Esophagus (tissue), 2 donors: Measurements from ENCODE around the gene CACNA1A. TPM values are rescaled to one million over a fixed set of nuclear protein-coding genes. Genes with fewer than 3 reads are reported as not detected.
"Not testable (repeated sequence)": the region's sequence is repeated elsewhere in the genome, so short reads cannot be mapped to it uniquely, and the experiment has no call there.

Experiments
- H3K27ac ChIP-seq, 2 donors: one replicate each; pipeline ENCODE4 v1.5.1; 2013; ENCODE audit warnings: low read depth in 2 of 2, mild to moderate bottlenecking in 2 of 2, inconsistent platforms in 1 of 2, low read length in 1 of 2, moderate library complexity in 1 of 2
- H3K27me3 ChIP-seq, 2 donors: one replicate each; pipeline ENCODE4 v1.6.1; 2013; ENCODE audit warnings: low read length in 2 of 2, control low read depth in 1 of 2, mild to moderate bottlenecking in 1 of 2; ENCODE audit not compliant: insufficient read depth in 2 of 2, control insufficient read depth in 1 of 2
- H3K36me3 ChIP-seq, 2 donors: one replicate each; pipeline ENCODE4 v1.6.1; 2013; ENCODE audit warnings: low read length in 1 of 2; ENCODE audit not compliant: control insufficient read depth in 2 of 2, insufficient read depth in 2 of 2
- H3K4me1 ChIP-seq, 2 donors: one replicate each; pipeline ENCODE4 v1.6.1; 2013; ENCODE audit warnings: low read length in 1 of 2; ENCODE audit not compliant: control insufficient read depth in 2 of 2, insufficient read depth in 2 of 2
- H3K4me3 ChIP-seq, 2 donors: one replicate each; pipeline ENCODE4 v1.5.1; 2013; ENCODE audit warnings: low read length in 2 of 2, mild to moderate bottlenecking in 2 of 2, low read depth in 1 of 2, moderate library complexity in 1 of 2
- H3K9me3 ChIP-seq, 2 donors: one replicate each; pipeline ENCODE4 v1.6.1; 2013; ENCODE audit warnings: mild to moderate bottlenecking in 2 of 2, low read depth in 1 of 2, low read length in 1 of 2, moderate library complexity in 1 of 2; ENCODE audit not compliant: control insufficient read depth in 2 of 2, insufficient read depth in 1 of 2
- WGBS, 2 donors: extraction: QIAGEN DNeasy Blood & Tissue Kit; methylation state at CpG; one replicate each; pipeline ENCODE4 v1.1.7; 2013; 5-methylcytosine and 5-hydroxymethylcytosine counted together
- polyA plus RNA-seq, 2 donors: library from polyadenylated mRNA; stranded (reverse); fragments of 200-250 nt; gene quantifications; one replicate each; pipeline ENCODE4 v1.2.3, GENCODE V29; 2013
- donor health status: healthy with polysubstance abuse.
- donor health status: Bipolar disorder and iron deficiency.

CACNA1A gene
- polyA plus RNA-seq, 2 donors: 0.20 to 0.33 TPM

DNA sequence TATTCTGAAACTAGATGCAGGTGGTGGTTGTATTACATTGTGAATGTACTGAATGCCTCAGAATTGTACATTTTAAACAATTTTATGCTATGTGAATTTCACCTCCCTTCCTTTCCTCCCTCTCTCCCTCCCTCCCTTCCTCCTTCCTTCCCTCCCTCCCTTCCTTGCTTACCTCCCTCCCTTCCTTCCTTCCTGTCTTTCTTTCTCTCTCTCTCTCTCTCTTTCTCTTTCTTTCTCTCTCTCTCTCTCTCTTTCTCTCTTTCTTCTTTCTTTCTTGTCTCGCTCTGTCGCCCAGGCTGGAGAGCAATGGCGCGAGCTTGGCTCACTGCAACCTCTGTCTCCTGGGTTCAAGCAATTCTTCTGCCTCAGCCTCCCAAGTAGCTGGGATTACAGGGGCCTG lies 318.9 kb downstream of the CACNA1A start:
- WGBS, 2 donors: 92 to 94% methylated on average over 4 of the region's 4 CpGs
- H3K4me1 ChIP-seq: peaks cover 0 to 2% of the 10 kb centered on the region in 2 donors
- H3K27me3 ChIP-seq: no peaks in the 10 kb centered on the region
- no peaks in the 10 kb centered on the region for H3K36me3 ChIP-seq
- no peak overlapping the region for H3K4me3 ChIP-seq
- no peak overlapping the region for H3K27ac ChIP-seq
- no peaks in the 10 kb centered on the region for H3K9me3 ChIP-seq

DNA sequence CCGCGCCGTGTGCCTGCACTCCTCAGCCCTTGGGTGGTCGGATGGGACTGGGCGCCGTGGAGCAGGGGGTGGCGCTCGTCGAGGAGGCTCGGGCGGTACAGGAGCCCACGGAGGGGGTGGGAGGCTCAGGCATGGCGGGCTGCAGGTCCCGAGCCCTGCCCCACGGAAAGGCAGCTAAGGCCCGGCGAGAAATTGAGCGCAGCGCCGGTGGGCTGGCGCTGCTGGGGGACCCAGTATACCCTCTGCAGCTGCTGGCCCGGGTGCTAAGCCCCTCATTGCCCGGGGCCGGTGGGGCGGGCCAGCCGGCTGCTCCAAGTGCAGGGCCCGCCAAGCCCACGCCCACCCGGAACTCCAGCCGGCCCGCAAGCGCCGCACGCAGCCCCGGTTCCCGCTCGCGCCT lies 319.6 kb downstream of the CACNA1A start:
- not testable (repeated sequence) for H3K27me3 ChIP-seq, H3K4me3 ChIP-seq, H3K36me3 ChIP-seq, H3K9me3 ChIP-seq, H3K27ac ChIP-seq, H3K4me1 ChIP-seq
- WGBS, 2 donors: 90 to 94% methylated on average over 36 to 38 of the region's 38 CpGs

DNA sequence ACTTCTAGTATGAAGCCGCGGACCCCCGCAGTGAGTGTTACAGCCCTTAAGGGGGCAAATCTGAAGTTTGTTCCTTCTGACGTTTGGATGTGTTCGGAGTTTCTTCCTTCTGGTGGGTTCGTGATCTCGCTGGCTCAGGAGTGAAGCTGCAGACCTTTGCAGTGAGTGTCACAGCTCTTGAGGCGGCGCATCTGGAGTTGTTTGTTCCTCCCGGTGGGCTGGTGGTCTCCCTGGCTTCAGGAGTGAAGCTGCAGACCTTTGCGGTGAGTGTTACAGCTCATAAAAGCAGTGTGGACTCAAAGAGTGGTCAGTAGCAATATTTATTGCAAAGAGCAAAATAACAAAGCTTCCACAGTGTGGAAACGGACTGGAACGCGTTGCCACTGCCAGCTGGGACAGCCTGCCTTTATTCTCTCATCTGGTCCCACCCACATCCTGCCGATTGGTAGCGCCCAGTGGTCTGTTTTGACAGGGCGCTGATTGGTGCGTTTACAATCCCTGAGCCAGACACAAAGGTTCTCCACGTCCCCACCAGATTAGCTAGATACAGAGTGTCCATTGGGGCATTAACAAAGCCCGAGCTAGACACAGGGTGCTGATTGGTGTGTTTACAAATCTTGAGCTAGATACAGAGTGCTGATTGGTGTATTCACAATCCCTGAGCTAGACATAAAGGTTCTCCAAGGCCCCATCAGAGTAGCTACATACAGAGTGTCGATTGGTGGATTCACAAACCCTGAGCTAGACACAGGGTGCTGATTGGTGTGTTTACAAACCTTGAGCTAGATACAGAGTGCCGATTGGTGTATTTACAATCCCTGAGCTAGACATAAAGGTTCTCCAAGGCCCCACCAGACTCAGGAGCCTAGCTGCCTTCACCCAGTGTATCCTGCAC lies 320.3 kb downstream of the CACNA1A start:
- not testable (repeated sequence) for H3K36me3 ChIP-seq, H3K27ac ChIP-seq, H3K9me3 ChIP-seq, H3K27me3 ChIP-seq, H3K4me1 ChIP-seq, H3K4me3 ChIP-seq
- 77 to 85% methylated on average over 22 of the region's 22 CpGs for WGBS, 2 donors

DNA sequence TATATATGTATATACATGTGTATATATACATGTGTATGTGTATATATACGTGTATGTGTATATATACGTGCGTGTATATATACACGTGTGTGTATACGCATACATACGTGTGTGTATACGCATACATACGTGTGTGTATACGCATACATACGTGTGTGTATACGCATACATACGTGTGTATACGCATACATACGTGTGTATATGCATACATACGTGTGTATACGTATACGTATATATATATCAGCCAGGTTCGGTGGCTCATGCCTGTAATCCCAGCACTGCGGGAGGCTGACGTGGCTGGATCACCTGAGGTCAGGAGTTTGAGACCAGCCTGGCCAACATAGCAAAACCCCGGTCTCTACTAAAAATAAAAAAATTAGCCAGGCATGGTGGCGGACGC lies 321.4 kb downstream of the CACNA1A start:
- H3K27me3 ChIP-seq, H3K27ac ChIP-seq, H3K4me1 ChIP-seq, H3K36me3 ChIP-seq, H3K4me3 ChIP-seq, H3K9me3 ChIP-seq: not testable (repeated sequence)
- 77 to 93% methylated on average over 23 of the region's 23 CpGs for WGBS, 2 donors

DNA sequence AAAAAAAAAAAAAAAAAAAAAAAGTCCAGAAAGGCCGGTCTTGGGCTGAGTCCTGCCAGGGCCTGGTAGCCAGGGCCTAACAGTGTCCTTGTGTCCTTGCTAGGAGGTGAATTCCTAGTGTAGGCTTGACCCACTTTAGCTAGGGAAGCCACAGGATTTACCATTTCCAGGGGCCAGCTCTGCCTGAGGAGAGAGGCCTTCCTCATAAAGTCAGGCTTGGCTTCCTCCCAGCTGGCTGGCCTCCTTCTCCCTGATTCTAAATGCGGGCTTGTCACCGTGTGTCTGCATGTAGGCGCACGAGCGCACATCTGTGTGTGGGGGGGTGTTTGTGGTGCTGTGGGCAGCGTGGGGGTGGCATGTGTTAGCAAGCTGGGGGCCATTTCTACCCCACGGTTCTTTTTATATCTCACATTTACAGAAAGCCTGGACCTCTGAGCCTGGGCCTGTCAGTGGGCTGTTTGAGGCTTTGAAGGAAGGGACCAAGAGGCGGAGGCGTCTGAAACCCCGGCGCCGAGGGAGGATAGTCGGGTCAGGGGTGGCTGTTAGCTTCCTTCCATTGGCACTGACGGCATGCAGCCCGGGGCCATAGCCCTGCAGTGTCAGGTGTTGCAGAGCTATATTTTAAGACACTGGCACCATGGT lies 324.4 kb downstream of the CACNA1A start:
- no peaks in the 10 kb centered on the region for H3K36me3 ChIP-seq

GRCh38 chr19:13178291-13178690 lies 328.0 kb downstream of the CACNA1A start:
- WGBS, 2 donors: 93% methylated on average over 10 of the region's 10 CpGs
- H3K4me3 ChIP-seq, H3K36me3 ChIP-seq, H3K9me3 ChIP-seq, H3K4me1 ChIP-seq, H3K27ac ChIP-seq, H3K27me3 ChIP-seq: not testable (repeated sequence)

More for the DNA sequence above, 324.4 kb downstream of the CACNA1A start:
- peaks cover 0 to 6% of the 10 kb centered on the region in 2 donors for H3K4me1 ChIP-seq
- no peaks in the 10 kb centered on the region for H3K27me3 ChIP-seq
- peak overlapping the region in 1 of 2 donors; percentile 0 for H3K27ac ChIP-seq
- H3K9me3 ChIP-seq: no peaks in the 10 kb centered on the region
- 12 to 14% methylated on average over 16 of the region's 16 CpGs for WGBS, 2 donors
- no peak overlapping the region for H3K4me3 ChIP-seq

DNA sequence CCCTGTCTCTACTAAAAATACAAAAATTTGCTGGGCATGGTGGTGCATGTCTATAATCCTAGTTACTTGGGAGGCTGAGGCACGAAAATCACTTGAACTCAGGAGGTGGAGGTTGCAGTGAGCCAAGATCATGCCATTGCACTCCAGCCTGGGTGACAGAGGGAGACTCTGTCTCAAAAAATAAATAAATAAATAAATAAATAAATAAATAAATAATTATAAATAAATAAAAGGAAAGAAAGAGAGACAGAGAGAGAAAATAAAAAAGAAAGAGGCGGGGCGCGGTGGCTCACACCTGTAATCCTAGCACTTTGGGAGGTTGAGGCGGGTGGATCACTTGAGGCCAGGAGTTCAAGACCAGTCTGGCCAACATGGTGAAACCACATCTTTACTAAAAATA lies 328.7 kb downstream of the CACNA1A start:
- 95% methylated on average over 5 of the region's 5 CpGs for WGBS, 2 donors
- peaks cover 0 to 10% of the 10 kb centered on the region in 2 donors for H3K4me1 ChIP-seq

GRCh38 chr19:13176345-13176744 lies 329.9 kb downstream of the CACNA1A start:
- 77 to 83% methylated on average over 8 of the region's 8 CpGs for WGBS, 2 donors
- no peaks in the 10 kb centered on the region for H3K36me3 ChIP-seq

More for the DNA sequence above, 328.7 kb downstream of the CACNA1A start:
- not testable (repeated sequence) for H3K27ac ChIP-seq, H3K27me3 ChIP-seq, H3K36me3 ChIP-seq, H3K9me3 ChIP-seq, H3K4me3 ChIP-seq

DNA sequence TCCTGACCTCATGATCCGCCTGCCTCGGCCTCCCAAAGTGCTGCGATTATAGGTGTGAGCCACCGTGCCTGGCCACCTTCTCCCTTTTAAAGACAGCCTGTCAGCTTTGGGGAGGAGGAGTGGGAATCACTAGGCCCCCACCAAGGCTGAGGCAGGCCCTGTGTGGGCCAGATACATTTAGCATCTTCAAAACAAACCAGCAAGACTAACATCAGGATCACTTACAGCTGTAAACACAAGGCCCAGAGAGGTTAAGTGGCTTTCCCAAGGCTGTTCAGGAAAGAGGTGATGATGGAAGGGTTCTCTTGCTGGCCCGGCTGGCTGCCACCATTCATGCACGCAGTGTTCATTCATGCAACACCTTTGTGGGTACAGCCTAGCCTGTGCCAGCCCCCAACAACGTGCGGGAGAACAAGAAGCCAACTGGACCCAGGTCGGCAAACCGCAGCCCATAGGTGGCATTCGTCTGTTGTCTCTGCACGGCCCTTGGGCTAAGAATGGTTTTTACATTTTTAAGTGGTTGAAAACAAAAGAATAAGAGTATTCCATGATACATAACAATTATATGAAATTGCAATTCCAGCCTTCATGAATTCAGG lies 333.0 kb downstream of the CACNA1A start:
- Histone ChIP-seq H3K27me3 (no peaks in the 10 kb centered on the region), H3K27ac (peak overlapping the region in 1 of 2 donors; percentile 95)

More at GRCh38 chr19:13176345-13176744, 329.9 kb downstream of the CACNA1A start:
- H3K4me3 ChIP-seq: no peak overlapping the region
- H3K27ac ChIP-seq: no peak overlapping the region
- no peaks in the 10 kb centered on the region for H3K27me3 ChIP-seq
- H3K4me1 ChIP-seq: peaks cover 4 to 12% of the 10 kb centered on the region in 2 donors
- H3K9me3 ChIP-seq: no peaks in the 10 kb centered on the region

More for the DNA sequence above, 333.0 kb downstream of the CACNA1A start:
- Histone ChIP-seq H3K4me3 (no peak overlapping the region), H3K4me1 (peaks cover 9 to 15% of the 10 kb centered on the region in 2 donors), H3K9me3 (no peaks in the 10 kb centered on the region), H3K36me3 (no peaks in the 10 kb centered on the region)
- 85 to 86% methylated on average over 12 of the region's 12 CpGs for WGBS, 2 donors
